Stimulated activated CD8-positive, alpha-beta memory T cell treated with anti-CD3 and anti-CD28 coated beads, Interleukin-7, amount 100 ng/mL, for 4 hours (primary cell): ENCODE results near the gene REEP2.
"Not testable (repeated sequence)": the region's sequence is repeated elsewhere in the genome, so short reads cannot be mapped to it uniquely, and the experiment has no call there.

Source experiments
- DNase-seq, 2 donors: peaks; one replicate each; pipeline ENCODE4 v3.0.0-alpha.2; 2020; ENCODE audit warnings: low read depth in 2 of 2

The REEP2 gene

DNA sequence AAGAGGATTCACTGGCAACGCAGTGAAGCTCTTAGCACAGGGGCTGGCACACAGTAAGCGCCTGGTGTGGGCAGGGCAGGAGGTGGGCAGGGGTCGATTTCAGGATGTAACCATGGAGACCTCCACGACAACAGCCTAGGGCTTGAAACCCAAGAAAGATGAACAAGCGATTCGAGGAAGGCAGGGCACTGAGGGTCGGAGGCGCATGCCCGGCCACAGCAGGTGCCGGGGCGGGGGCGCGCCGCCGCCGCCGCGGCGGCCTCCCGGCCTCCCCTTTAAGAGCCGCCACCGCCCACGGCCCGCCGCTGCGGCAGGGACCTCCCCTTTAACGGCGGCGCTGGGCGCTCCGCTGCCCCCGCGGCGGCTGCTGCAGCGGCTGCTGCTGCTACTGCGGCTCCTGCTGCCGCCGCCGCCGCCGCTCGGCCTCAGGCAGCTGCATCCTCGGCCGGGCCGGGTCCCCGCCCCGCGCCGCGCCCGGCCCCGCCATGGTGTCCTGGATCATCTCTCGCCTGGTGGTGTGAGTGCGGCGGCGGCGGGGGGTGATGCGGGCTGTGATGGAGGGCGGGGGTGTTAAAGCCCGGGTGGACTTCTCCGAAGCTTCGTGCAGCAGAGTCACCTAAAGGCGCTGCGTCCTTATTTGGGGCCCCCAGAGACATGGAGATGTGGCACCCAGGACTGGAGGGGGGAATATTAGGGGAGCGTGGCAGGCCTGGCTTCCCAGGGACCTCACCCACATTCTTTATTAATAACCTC lies at the start of gene REEP2:
Gene REEP2, plus strand, starts transcription at position 334 of the 753 bp plus-strand sequence. Its CDS starts 152 bp downstream, at position 486.
- peak; percentile 27 to 69 for DNase-seq

DNA sequence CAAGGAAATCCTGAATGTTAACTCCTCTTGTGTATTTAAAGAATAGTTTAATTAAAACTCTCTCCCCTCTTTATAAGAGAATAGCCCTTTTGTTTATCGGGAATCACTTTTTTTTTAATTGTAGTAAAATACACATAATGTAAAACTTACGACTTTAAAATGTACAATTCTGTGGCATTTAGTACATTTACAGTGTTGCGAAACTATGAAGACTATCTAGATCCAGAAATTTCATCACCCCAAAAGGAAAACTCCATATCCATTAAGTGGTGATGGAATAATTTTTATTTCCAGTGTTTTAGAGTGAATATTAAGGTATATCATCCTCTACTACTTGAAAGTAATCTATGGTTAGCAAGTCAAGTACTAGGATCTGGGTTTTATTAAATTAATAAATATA lies 49.5 kb upstream of the REEP2 start:
- no peak for DNase-seq

GRCh38 chr5:138389911-138390310 lies 48.9 kb upstream of the REEP2 start:
- DNase-seq: not testable (repeated sequence)

GRCh38 chr5:138391859-138392386 lies 46.9 kb upstream of the REEP2 start:
- no peak for DNase-seq

DNA sequence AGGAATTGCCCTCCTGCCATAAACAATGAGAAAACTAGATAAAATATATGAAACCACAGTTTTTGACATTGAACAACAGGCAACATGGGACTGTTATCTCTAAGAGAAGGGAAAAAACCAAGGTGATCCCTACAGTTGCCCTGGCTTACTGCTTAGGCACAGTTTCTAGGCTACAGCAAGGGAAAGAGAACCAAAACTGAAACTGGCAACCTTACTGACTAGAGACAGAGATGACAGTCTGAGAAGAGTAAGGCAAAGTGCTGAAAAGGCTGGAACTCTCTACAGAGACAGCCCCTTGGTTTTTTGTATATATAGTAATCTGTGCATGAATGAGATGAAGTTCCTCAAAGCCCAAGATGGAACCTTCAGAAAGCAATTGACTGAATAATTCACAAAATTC lies 36.2 kb upstream of the REEP2 start:
- DNase-seq: no peak

GRCh38 chr5:138408023-138408422 lies 30.8 kb upstream of the REEP2 start:
- DNase-seq: no peak

GRCh38 chr5:138410996-138411640 lies 27.7 kb upstream of the REEP2 start:
- not testable (repeated sequence) for DNase-seq

GRCh38 chr5:138418444-138418843 lies 20.4 kb upstream of the REEP2 start:
- DNase-seq: no peak

DNA sequence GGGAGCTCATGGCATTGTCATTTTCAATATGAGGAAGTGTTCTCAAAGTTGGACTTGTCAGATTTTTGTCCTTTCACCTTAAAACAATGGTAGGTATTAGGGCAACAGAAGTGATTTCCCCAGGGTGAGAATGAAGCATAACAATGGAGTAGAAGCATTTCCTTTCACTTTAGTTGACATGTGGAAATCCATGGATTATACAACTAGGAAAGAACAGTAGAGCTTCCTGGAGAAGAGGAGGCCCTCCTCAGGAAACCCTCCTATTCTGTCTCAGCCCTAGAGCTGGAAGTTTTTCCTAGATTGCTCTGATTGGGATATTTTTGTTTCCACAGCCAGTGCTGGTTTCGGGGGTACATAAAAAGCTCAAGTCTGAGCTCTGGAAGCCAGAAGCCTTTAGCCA lies 13.8 kb upstream of the REEP2 start:
- DNase-seq: no peak

DNA sequence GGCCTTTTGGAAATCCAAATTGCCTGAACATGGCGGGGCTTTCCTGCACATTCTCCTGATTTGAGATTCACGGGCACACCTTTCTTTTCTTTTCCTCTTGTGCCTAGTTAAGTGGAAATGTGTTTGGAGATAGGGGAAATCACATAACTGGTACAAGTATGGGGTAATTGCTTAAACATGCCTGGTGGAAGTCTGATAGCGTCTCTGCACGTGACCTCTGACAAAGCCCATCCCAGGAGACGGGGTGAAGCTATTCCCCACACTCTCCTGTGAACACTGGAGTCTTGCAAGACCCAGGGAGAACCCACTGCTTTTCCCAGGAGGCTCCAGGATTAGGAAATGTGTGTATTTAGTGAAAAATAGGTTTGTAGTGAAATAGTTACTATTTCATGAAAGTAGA lies 2.9 kb upstream of the REEP2 start:
- DNase-seq: no peak

DNA sequence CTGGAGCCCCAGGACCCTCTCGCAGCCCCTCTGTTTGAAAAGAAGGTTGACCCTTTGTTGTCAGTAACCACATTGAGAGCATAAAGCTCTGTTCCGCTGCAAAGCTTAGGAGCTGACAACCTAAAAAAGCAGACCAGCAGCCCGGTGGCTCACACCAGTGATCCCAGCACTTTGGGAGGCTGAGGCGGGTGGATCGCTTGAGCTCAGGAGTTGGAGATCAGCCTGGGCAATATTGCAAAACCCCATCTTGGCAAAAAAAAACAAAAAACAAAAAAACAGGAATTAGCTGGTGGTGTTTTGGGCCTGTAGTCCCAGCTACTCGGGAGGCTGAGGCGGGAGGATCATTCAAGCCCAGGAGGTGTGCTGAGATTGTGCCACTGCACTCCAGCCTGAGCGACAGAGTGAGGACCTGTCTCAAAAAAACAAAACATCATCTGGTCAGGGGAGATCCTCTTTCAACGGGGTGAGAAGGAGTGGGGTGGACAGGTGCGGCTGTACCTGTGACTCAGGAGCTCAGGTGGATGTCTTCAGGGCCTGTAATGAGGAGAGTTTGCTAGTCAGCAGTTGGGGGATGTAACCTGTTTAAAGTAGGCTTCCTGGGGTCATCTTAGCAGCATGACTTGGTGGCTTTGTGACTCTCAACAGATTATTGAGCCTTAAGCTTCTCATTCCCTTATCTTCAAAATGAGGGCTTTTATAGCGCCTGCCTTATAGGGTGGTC lies 694 bp upstream of the REEP2 start:
- DNase-seq: no peak

DNA sequence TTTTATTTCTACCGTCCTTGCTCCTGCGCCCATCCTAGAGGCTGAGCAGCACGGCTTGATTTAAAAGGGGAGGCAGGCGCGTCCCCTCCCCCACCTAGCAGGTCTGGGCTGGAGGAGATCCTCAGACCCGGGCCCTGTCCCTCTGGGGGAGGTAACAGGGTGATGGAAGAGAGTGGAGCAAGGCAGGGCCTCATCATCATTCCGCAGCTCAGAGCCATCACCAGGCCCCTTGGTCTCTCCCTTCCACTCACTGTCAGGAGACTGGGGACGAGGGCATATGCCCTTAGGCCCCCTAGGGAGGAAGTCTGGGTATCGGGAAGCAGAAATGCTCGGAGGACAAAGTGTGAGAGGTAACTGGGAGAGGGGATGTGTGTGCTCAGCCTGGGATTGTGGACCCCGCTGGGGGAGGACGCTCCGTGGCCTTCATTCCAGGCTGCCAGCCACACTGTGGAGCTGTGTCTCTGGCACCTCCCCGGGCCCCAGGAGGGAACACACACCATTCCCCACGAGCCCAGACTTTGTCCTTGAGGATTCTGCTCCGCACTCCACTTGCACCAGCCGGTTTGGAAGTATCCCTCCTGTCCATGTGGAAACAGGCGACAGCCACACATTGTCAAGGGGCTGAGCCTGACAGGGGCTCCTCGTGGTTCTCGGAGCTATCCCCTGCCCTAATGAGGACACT lies 761 bp downstream of the REEP2 start:
- no peak for DNase-seq

- DNase-seq: no peak
Observed at GRCh38 chr5:138440159-138441073, 1.6 kb downstream of the REEP2 start.

DNA sequence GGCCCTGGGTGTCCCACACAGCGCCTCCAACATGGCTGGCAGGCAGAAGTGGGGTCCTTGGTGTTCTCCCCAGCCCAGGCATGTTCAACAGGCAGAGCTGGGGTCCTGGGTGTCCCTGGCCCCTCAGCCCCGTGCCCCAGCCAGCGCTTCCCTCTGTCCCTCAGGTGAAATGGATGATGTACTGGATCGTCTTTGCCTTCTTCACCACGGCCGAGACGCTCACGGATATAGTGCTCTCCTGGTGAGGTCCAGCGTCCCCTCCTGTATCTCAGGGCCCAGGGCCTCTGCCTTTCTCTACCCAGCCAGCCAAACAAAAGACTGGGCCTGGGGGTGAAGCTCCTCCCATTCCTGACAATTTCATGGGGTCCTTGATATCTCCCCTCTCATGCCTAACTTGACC lies 2.4 kb downstream of the REEP2 start:
- DNase-seq: no peak

DNA sequence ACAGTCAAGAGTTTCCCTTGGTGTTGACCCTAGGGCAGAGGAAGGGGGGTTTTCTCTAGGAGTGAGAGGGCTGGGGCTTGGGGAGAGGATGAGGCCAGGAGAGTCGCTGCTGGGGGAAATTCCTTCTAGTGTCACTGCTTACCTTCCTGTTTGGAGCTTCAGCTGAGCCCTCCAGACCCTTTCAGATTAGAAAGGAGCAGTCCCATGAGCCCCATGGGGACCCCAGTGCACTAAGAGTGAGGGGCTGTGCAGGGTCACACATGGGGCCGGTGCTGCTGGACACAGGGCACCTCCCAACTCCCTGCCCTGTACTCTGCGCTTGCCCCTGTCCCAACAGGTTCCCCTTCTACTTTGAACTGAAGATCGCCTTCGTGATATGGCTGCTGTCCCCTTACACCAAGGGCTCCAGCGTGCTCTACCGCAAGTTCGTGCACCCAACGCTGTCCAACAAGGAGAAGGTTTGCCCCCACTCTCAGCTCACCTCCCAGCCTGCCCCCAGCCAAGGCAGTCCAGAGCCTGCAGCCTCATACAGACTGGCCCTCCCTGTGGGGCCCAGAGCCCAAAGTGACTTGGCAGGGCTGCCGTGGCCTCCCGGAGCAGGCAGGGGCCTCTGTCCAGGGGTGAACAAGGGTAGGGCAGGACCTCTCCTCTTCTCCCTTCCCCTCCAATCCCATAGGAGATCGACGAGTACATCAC lies 5.4 kb downstream of the REEP2 start:
- DNase-seq: no peak

- no peak for DNase-seq
Observed at GRCh38 chr5:138444774-138445546, 6.1 kb downstream of the REEP2 start.

GRCh38 chr5:138445547-138446271 lies 6.9 kb downstream of the REEP2 start:
- DNase-seq: no peak

DNA sequence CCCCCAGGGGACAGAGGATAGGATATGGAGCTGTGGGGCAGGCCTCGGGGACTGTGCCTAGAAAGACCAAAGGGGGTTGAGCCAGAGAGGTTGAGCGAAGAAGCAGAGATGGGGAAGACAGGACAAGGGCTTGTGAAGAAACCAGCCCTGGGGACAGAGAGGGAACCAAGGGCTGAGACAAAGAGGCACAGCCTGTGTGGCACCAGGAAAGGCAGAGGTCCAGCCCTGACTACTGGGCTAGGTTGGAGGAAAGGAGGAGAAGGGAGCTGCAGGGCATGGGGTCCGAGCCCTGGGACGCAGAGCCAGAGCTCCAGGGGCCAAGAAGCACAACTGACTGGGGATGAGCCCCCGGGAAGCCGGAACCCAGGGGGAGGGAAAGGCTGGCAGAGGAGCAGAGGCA lies 9.2 kb downstream of the REEP2 start:
- no peak for DNase-seq
